ENCODE data around the gene NXPH3. TPM values are rescaled to one million over a fixed set of nuclear protein-coding genes. Genes with fewer than 3 reads are reported as not detected.

NXPH3 gene
- total RNA-seq, 2 donors from 2014 or later, result 61.7 to 131 TPM

DNA sequence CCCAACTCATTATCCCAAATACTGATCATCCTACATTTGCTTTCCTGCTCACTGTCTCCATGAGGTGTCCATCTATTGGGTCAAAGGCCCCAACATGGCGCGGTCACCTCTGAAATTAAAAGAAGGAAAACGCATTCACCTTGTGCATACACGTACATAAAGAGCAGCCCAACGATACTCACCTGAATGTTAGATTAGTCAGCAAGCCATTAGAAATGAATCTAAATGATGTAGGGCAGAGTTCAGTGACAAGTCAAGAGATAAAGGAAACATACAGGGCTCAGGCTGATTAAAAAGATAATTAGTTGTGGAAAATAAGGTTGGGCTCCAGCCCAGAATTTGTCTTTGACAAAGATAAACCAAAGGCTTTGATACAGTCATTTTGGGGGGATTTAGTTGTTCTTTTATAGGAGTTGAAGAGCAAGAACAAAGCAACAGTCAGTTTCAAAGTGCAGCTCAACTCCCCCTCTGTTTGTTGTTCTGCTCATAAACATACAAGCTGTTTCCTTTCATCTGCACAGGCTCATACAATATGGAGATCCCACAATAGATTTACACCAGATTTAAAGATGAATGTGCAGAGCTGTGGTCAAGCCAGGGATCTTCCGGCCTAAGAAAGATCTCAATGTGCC, 21.1 kb downstream of the NXPH3 start:
- Histone ChIP-seq H3K27ac (no peak overlapping the region), H3K4me1 (ENCODE audit: control insufficient read depth in 1 of 2, low read depth in 2 of 2) (peaks cover 7 to 18% of the 10 kb centered on the region in 2 donors), H3K9me3 (no peaks in the 10 kb centered on the region), H3K4me3 (no peak overlapping the region), H3K36me3 (peaks cover 27% of the 10 kb centered on the region), H3K27me3 (replicated peaks; ENCODE audit: insufficient read depth) (no peaks in the 10 kb centered on the region)
- no peak for DNase-seq (ENCODE audit: low spot score)
- ATAC-seq (ENCODE audit: insufficient number of reproducible peaks, low FRiP score, low read depth), result no peak
- TF ChIP-seq, protein P1, sequence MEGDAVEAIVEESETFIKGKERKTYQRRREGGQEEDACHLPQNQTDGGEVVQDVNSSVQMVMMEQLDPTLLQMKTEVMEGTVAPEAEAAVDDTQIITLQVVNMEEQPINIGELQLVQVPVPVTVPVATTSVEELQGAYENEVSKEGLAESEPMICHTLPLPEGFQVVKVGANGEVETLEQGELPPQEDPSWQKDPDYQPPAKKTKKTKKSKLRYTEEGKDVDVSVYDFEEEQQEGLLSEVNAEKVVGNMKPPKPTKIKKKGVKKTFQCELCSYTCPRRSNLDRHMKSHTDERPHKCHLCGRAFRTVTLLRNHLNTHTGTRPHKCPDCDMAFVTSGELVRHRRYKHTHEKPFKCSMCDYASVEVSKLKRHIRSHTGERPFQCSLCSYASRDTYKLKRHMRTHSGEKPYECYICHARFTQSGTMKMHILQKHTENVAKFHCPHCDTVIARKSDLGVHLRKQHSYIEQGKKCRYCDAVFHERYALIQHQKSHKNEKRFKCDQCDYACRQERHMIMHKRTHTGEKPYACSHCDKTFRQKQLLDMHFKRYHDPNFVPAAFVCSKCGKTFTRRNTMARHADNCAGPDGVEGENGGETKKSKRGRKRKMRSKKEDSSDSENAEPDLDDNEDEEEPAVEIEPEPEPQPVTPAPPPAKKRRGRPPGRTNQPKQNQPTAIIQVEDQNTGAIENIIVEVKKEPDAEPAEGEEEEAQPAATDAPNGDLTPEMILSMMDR (IDR thresholded peaks at IDR 0.05), result no peak

GRCh38 chr17:49597436-49597835, 21.8 kb downstream of the NXPH3 start:
- DNase-seq (ENCODE audit: low spot score), result no peak
- TF ChIP-seq, protein P1 (IDR thresholded peaks at IDR 0.05), result no peak
- Histone ChIP-seq H3K27ac (peak overlapping the region in 1 of 2 donors; percentile 56), H3K4me3 (no peak overlapping the region), H3K27me3 (replicated peaks; ENCODE audit: insufficient read depth) (no peaks in the 10 kb centered on the region), H3K4me1 (ENCODE audit: control insufficient read depth in 1 of 2, low read depth in 2 of 2) (peaks cover 11 to 23% of the 10 kb centered on the region in 2 donors), H3K36me3 (peaks cover 32% of the 10 kb centered on the region), H3K9me3 (no peaks in the 10 kb centered on the region)
- no peak for ATAC-seq (ENCODE audit: insufficient number of reproducible peaks, low FRiP score, low read depth)

DNA sequence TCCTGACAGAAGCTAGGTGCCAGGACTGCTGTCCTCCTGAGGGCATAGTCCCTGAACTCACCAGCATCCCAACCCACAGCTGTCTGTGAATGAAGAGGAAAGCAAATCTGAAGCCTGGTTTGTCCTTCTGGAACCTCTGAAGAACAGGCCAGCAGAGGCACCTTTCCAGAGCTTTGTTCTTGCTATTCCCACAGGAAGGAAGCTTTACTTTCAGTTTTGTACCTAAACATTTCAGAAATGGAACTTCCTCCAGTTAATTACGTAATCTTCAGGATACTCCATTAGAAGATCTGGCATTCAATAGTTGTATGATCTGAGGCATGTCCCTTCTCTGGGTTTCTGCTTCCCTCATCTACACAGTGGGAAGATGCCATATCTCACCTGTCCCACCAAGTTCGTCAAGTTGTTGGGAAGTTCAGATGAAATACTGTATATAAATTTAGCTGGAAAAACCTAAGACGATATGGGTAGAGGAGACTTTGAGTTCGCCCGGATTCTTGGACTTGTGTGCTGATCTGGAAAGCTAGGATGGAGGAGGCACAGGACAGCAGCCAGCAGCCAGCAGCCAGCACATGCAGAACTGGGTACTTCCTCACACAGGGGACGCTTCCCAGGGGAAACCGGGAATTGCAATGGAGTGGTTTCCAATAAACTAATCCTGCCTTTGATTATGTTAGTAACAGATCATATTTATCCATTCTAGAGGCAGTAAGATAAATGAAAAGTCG, 22.4 kb downstream of the NXPH3 start:
- H3K4me3 ChIP-seq, result peak overlapping the region; percentile 29
- DNase-seq (ENCODE audit: low spot score) (no peak), ATAC-seq (ENCODE audit: insufficient number of reproducible peaks, low FRiP score, low read depth) (no peak)
- TF ChIP-seq, protein P1 (IDR thresholded peaks at IDR 0.05), result no peak
- H3K36me3 ChIP-seq, result peaks cover 37% of the 10 kb centered on the region
- H3K27ac ChIP-seq, result peak overlapping the region; percentile 45 to 56
- no peaks in the 10 kb centered on the region for H3K27me3 ChIP-seq (replicated peaks; ENCODE audit: insufficient read depth)
- no peaks in the 10 kb centered on the region for H3K9me3 ChIP-seq
- peaks cover 18 to 29% of the 10 kb centered on the region in 2 donors for H3K4me1 ChIP-seq (ENCODE audit: control insufficient read depth in 1 of 2, low read depth in 2 of 2)

- Histone ChIP-seq H3K27me3 (replicated peaks; ENCODE audit: insufficient read depth) (no peaks in the 10 kb centered on the region), H3K36me3 (peaks cover 37% of the 10 kb centered on the region), H3K27ac (peak overlapping the region in 1 of 2 donors; percentile 56), H3K4me1 (ENCODE audit: control insufficient read depth in 1 of 2, low read depth in 2 of 2) (peaks cover 26 to 37% of the 10 kb centered on the region in 2 donors), H3K4me3 (no peak overlapping the region), H3K9me3 (no peaks in the 10 kb centered on the region)
- ATAC-seq (ENCODE audit: insufficient number of reproducible peaks, low FRiP score, low read depth) (no peak), DNase-seq (ENCODE audit: low spot score) (no peak)
- TF ChIP-seq, protein P1 (IDR thresholded peaks at IDR 0.05), result no peak
Measured at GRCh38 chr17:49598918-49599317, 23.2 kb downstream of the NXPH3 start.

DNA sequence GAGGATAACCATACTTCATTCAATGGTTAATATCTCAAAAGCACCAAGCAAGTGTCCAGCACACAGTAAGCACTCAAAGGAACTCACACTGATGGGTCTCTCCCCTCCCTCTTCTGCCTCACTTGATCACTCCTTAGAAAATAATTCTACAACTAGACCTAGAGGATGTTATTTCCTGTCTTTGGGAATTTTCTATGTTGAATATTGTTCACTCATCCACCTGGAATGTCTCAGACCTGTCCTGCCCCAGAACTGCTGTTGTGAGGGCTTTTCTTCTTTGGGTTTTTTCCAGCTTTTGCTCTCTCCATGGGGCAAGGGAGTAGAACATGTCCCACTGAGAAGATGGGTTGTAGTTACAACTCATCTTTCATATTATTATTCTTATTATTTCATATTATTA, 25.3 kb downstream of the NXPH3 start:
- peak overlapping the region in 1 of 2 donors; percentile 3 for H3K27ac ChIP-seq
- H3K4me1 ChIP-seq (ENCODE audit: control insufficient read depth in 1 of 2, low read depth in 2 of 2), result peaks cover 31 to 49% of the 10 kb centered on the region in 2 donors
- peaks cover 49% of the 10 kb centered on the region for H3K36me3 ChIP-seq

More for the DNA sequence above, 25.3 kb downstream of the NXPH3 start:
- H3K27me3 ChIP-seq (replicated peaks; ENCODE audit: insufficient read depth), result no peaks in the 10 kb centered on the region
- DNase-seq (ENCODE audit: low spot score), result no peak
- H3K4me3 ChIP-seq, result no peak overlapping the region
- H3K9me3 ChIP-seq, result no peaks in the 10 kb centered on the region
- TF ChIP-seq, protein P1 (IDR thresholded peaks at IDR 0.05), result no peak
- no peak for ATAC-seq (ENCODE audit: insufficient number of reproducible peaks, low FRiP score, low read depth)
